ENCODE results near the gene MPC2.
"Not testable (repeated sequence)": the region's sequence is repeated elsewhere in the genome, so short reads cannot be mapped to it uniquely, and the experiment has no call there.

- not testable (repeated sequence) for TF ChIP-seq CTCF, POLR2A (IDR thresholded peaks at IDR 0.05)
Observed at GRCh38 chr1:167887187-167887586, 49.7 kb downstream of the MPC2 start.
